Neural cell (in vitro differentiated cells): Measurements from ENCODE around the gene ANXA2. TPM values are rescaled to one million over a fixed set of nuclear protein-coding genes. Genes with fewer than 3 reads are reported as not detected.
"Not testable (repeated sequence)": the region's sequence is repeated elsewhere in the genome, so short reads cannot be mapped to it uniquely, and the experiment has no call there.

Experiments used
- H2AFZ ChIP-seq: fragments of 200-600, 300-800 bp; sonication (generic), shearing (Covaris generic); 2 replicates; pipeline ENCODE4 v1.6.0; 2014; ENCODE audit warnings: low read depth, mild to moderate bottlenecking, antibody characterized with exemption, low read length, moderate library complexity
- H3F3A ChIP-seq: fragments of 200-600 bp; shearing (Covaris generic); 2 replicates; pipeline ENCODE4 v1.6.1; 2016; ENCODE audit warnings: mild to moderate bottlenecking, moderate library complexity, mixed read lengths, antibody characterized with exemption, low read length; ENCODE audit not compliant: insufficient read depth, poor library complexity, severe bottlenecking
- H3K27ac ChIP-seq: fragments of 200-600, 300-800 bp; sonication (generic), shearing (Covaris generic); 2 replicates; pipeline ENCODE4 v1.5.1; 2014; ENCODE audit warnings: mild to moderate bottlenecking, low read length, moderate library complexity
- H3K27me3 ChIP-seq: fragments of 300-800, 200-600 bp; sonication (generic), shearing (Covaris generic); 2 replicates; pipeline ENCODE4 v1.6.0; 2014; ENCODE audit warnings: mild to moderate bottlenecking, low read depth, low read length, moderate library complexity; ENCODE audit not compliant: insufficient read depth
- H3K36me3 ChIP-seq: fragments of 300-800, 200-600 bp; sonication (generic), shearing (Covaris generic); 2 replicates; pipeline ENCODE4 v1.5.1; 2014; ENCODE audit warnings: mild to moderate bottlenecking, antibody characterized with exemption, low read length, moderate library complexity; ENCODE audit not compliant: insufficient read depth
- H3K4me2 ChIP-seq: fragments of 300-800, 200-600 bp; sonication (generic), shearing (Covaris generic); 2 replicates; pipeline ENCODE4 v1.6.0; 2014; ENCODE audit warnings: mild to moderate bottlenecking, low read length
- H3K4me3 ChIP-seq: fragments of 300-800, 200-600 bp; sonication (generic), shearing (Covaris generic); 2 replicates; pipeline ENCODE4 v1.5.1; 2014; ENCODE audit warnings: mild to moderate bottlenecking, low read length, moderate library complexity
- H3K79me2 ChIP-seq: fragments of 200-600 bp; shearing (Covaris generic); replicated peaks from 2 replicates; pipeline ENCODE4 v1.6.0; 2014; ENCODE audit warnings: mild to moderate bottlenecking, low read length, moderate library complexity; ENCODE audit not compliant: insufficient read depth
- H3K9ac ChIP-seq: fragments of 300-800, 200-600 bp; sonication (generic), shearing (Covaris generic); 2 replicates; pipeline ENCODE4 v1.6.1; 2016; ENCODE audit warnings: mild to moderate bottlenecking, low read length, mixed read lengths
- H3K9me2 ChIP-seq: fragments of 200-600 bp; shearing (Covaris generic); 2 replicates; pipeline ENCODE4 v1.6.1; 2016; ENCODE audit warnings: mild to moderate bottlenecking, low read length, mixed read lengths; ENCODE audit not compliant: insufficient read depth
- H3K9me3 ChIP-seq: fragments of 200-600, 300-800 bp; sonication (generic), shearing (Covaris generic); 2 replicates; pipeline ENCODE4 v1.6.1; 2016; ENCODE audit warnings: mild to moderate bottlenecking, mixed run types, low read length, moderate library complexity, mixed read lengths
- H4K20me1 ChIP-seq: fragments of 200-600 bp; shearing (Covaris generic); 2 replicates; pipeline ENCODE4 v1.6.1; 2016; ENCODE audit warnings: mild to moderate bottlenecking, mixed run types; ENCODE audit not compliant: insufficient read depth
- CTCF ChIP-seq: fragments of 450-650 bp; IDR thresholded peaks from 2 replicates; pipeline ENCODE4 v1.5.1; 2014; ENCODE audit warnings: antibody characterized with exemption, mild to moderate bottlenecking, moderate library complexity; ENCODE audit not compliant: poor library complexity, severe bottlenecking
- EP300 ChIP-seq: fragments of 450-650 bp; conservative IDR thresholded peaks from 2 replicates; pipeline ENCODE4 v1.6.1; 2014; ENCODE audit warnings: antibody characterized with exemption, mild to moderate bottlenecking, moderate library complexity; ENCODE audit not compliant: poor library complexity, severe bottlenecking
- EZH2 ChIP-seq: fragments of 200-600, 300-800 bp; shearing (Covaris generic), sonication (generic); IDR thresholded peaks from 2 replicates; pipeline ENCODE4 v1.6.1; 2014; ENCODE audit warnings: antibody characterized with exemption, low read length, borderline replicate concordance, mild to moderate bottlenecking; ENCODE audit not compliant: insufficient read depth, poor library complexity, severe bottlenecking
- MXI1 ChIP-seq: fragments of 450-650 bp; conservative IDR thresholded peaks from 2 replicates; pipeline ENCODE4 v1.6.1; 2014; ENCODE audit warnings: antibody characterized with exemption, mild to moderate bottlenecking; ENCODE audit not compliant: poor library complexity, severe bottlenecking
- POLR2AphosphoS5 ChIP-seq: IDR thresholded peaks from 2 replicates; pipeline ENCODE4 v1.6.1; 2012
- RAD21 ChIP-seq: fragments of 450-650 bp; conservative IDR thresholded peaks from 2 replicates; pipeline ENCODE4 v1.6.1; 2014; ENCODE audit warnings: antibody characterized with exemption, mild to moderate bottlenecking, moderate library complexity
- REST ChIP-seq: IDR thresholded peaks from 2 replicates; pipeline ENCODE4 v1.6.1; 2012; ENCODE audit warnings: borderline replicate concordance
- SMC3 ChIP-seq: fragments of 450-650 bp; conservative IDR thresholded peaks from 2 replicates; pipeline ENCODE4 v1.6.1; 2014; ENCODE audit warnings: antibody characterized with exemption, mild to moderate bottlenecking, moderate library complexity; ENCODE audit not compliant: poor library complexity
- TAF1 ChIP-seq: IDR thresholded peaks from 2 replicates; pipeline ENCODE4 v1.6.1; 2012; ENCODE audit warnings: low read depth
- polyA plus RNA-seq: library from polyadenylated mRNA; depleted of rRNA; stranded (reverse); fragments of >200 nt; gene quantifications from 2 replicates; pipeline ENCODE4 v1.2.3, GENCODE V29; 2014

The ANXA2 gene
- polyA plus RNA-seq, 1 donor from 2014 or later = 6.2 TPM

GRCh38 chr15:60359738-60360137, 38.0 kb downstream of the ANXA2 start:
- TF ChIP-seq SMC3 (peak; percentile 93), RAD21 (peak; percentile 94), CTCF (peak; percentile 93)
- not testable (repeated sequence) for H3K36me3 ChIP-seq, H3K4me2 ChIP-seq, H3K9me3 ChIP-seq, H3K27me3 ChIP-seq, H3K9me2 ChIP-seq, H3K9ac ChIP-seq, H3K4me3 ChIP-seq, H2AFZ ChIP-seq, H3K79me2 ChIP-seq, H4K20me1 ChIP-seq, H3K27ac ChIP-seq, H3F3A ChIP-seq

GRCh38 chr15:60358935-60359682, 38.7 kb downstream of the ANXA2 start:
- H3K9me2 ChIP-seq = no peaks in the 10 kb centered on the region
- no peaks in the 10 kb centered on the region for H3F3A ChIP-seq
- H3K4me2 ChIP-seq = no peak overlapping the region
- H3K36me3 ChIP-seq = no peaks in the 10 kb centered on the region
- no peak overlapping the region for H2AFZ ChIP-seq
- H3K4me3 ChIP-seq = no peak overlapping the region
- H3K27me3 ChIP-seq = no peaks in the 10 kb centered on the region
- no peak overlapping the region for H3K9ac ChIP-seq
- TF ChIP-seq RAD21 (no peak), SMC3 (no peak), CTCF (no peak), EP300 (no peak), MXI1 (no peak), TAF1 (no peak), POLR2AphosphoS5 (no peak), EZH2 (no peak), REST (no peak)
- H3K27ac ChIP-seq = no peak overlapping the region
- no peaks in the 10 kb centered on the region for H3K9me3 ChIP-seq
- no peaks in the 10 kb centered on the region for H4K20me1 ChIP-seq
- H3K79me2 ChIP-seq = no peaks in the 10 kb centered on the region
